PFSK-1 (cell line): ENCODE results near the gene SYTL1.

Experiments used
- FOXP2 ChIP-seq: optimal IDR thresholded peaks from 2 replicates; pipeline ENCODE3; 2011; ENCODE audit warnings: borderline replicate concordance, control low read depth, inconsistent platforms; ENCODE audit not compliant: insufficient read depth; ENCODE audit errors: extremely low read length, extremely low read depth
- POLR2AphosphoS5 ChIP-seq: IDR thresholded peaks from 2 replicates; pipeline ENCODE4 v1.6.1; 2012; ENCODE audit warnings: low read depth, mild to moderate bottlenecking, control low read depth, low read length, moderate library complexity
- SIN3A ChIP-seq: IDR thresholded peaks from 2 replicates; pipeline ENCODE4 v1.6.1; 2012; ENCODE audit warnings: mild to moderate bottlenecking, low read length, moderate library complexity, borderline replicate concordance; ENCODE audit not compliant: insufficient read depth
- TAF1 ChIP-seq: IDR thresholded peaks from 2 replicates; pipeline ENCODE4 v1.6.1; 2012; ENCODE audit warnings: low read length, control low read depth, borderline replicate concordance; ENCODE audit not compliant: insufficient read depth
- TF ChIP-seq, protein P1 (sequence below), 2 experiments: IDR thresholded peaks; 2 replicates each; pipeline versions ENCODE4 v1.6.1 to v1.8.0; 2011 to 2012; ENCODE audit warnings: low read depth in 2 of 2, low read length in 2 of 2, control low read depth in 1 of 2, inconsistent platforms in 1 of 2, mild to moderate bottlenecking in 1 of 2, moderate library complexity in 1 of 2; ENCODE audit not compliant: insufficient read depth in 1 of 2

SYTL1 gene

GRCh38 chr1:27372022-27372807 is 30.4 kb downstream of the SYTL1 start:
- TF ChIP-seq SIN3A (no peak), FOXP2 (no peak), TAF1 (no peak), POLR2AphosphoS5 (no peak)
- TF ChIP-seq, protein P1, sequence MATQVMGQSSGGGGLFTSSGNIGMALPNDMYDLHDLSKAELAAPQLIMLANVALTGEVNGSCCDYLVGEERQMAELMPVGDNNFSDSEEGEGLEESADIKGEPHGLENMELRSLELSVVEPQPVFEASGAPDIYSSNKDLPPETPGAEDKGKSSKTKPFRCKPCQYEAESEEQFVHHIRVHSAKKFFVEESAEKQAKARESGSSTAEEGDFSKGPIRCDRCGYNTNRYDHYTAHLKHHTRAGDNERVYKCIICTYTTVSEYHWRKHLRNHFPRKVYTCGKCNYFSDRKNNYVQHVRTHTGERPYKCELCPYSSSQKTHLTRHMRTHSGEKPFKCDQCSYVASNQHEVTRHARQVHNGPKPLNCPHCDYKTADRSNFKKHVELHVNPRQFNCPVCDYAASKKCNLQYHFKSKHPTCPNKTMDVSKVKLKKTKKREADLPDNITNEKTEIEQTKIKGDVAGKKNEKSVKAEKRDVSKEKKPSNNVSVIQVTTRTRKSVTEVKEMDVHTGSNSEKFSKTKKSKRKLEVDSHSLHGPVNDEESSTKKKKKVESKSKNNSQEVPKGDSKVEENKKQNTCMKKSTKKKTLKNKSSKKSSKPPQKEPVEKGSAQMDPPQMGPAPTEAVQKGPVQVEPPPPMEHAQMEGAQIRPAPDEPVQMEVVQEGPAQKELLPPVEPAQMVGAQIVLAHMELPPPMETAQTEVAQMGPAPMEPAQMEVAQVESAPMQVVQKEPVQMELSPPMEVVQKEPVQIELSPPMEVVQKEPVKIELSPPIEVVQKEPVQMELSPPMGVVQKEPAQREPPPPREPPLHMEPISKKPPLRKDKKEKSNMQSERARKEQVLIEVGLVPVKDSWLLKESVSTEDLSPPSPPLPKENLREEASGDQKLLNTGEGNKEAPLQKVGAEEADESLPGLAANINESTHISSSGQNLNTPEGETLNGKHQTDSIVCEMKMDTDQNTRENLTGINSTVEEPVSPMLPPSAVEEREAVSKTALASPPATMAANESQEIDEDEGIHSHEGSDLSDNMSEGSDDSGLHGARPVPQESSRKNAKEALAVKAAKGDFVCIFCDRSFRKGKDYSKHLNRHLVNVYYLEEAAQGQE (IDR thresholded peaks at IDR 0.05; ENCODE audit: insufficient read depth in 1 of 2, low read depth in 2 of 2, low read length in 2 of 2) = no peak

DNA sequence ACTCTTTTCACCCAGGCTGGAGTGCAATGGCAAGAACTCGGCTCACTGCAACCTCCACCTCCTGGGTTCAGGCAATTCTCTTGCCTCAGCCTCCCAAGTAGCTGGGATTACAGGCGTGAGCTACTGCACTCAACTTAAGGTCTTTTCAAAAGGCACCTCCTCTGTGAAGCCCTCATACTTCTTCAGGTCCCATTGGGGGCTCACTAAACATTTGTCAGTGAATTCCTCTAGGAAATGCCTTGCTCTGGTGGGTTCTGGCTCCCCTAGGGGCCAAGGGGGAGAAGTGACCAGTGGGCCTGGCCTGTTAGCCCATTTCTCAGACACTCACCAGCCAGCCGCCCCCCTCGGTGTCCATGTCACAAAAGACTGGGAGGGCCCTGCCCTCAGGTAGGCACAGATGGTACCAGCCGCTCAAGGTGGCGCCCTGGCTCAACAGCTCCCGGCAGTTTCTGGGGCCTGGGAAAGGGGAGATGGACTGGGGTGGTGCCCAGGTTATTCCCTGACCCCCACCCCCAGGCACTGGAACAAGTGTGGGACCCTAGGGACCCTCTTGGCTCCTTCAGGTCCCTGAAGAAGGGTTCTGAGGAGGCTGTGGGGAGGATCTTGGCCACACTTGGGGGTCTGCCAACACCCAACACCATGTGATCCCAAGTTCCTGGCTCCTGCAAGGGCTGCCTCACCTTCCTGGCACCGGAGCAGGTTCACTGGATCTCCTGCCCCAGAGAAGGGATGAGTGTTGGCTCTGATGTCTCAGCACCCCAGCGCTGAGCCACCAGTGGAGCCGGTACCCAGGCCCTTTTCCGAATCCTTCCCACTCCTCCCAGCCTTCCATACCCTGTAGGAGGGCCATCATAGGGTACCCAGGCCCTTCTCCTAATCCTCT is 31.2 kb downstream of the SYTL1 start:
- TF ChIP-seq FOXP2 (no peak), SIN3A (no peak), POLR2AphosphoS5 (no peak), TAF1 (no peak)
- TF ChIP-seq, protein P1 (IDR thresholded peaks at IDR 0.05; ENCODE audit: insufficient read depth in 1 of 2, low read depth in 2 of 2, low read length in 2 of 2) = no peak

- no peak for TF ChIP-seq FOXP2
- TF ChIP-seq POLR2AphosphoS5 = no peak
- TF ChIP-seq SIN3A = no peak
- TF ChIP-seq TAF1 = no peak
These were observed 32.7 kb downstream of the SYTL1 start, which contains the start of gene FCN3 for GRCh38 chr1:27374362-27375086. FCN3 (minus strand) TSS chr1:27374824; CDS start chr1:27374818, 6 bp downstream.

GRCh38 chr1:27377760-27378495 is 36.1 kb downstream of the SYTL1 start:
- TF ChIP-seq FOXP2 = no peak
- TF ChIP-seq, protein P1 (IDR thresholded peaks at IDR 0.05; ENCODE audit: insufficient read depth in 1 of 2, low read depth in 2 of 2, low read length in 2 of 2) = no peak

DNA sequence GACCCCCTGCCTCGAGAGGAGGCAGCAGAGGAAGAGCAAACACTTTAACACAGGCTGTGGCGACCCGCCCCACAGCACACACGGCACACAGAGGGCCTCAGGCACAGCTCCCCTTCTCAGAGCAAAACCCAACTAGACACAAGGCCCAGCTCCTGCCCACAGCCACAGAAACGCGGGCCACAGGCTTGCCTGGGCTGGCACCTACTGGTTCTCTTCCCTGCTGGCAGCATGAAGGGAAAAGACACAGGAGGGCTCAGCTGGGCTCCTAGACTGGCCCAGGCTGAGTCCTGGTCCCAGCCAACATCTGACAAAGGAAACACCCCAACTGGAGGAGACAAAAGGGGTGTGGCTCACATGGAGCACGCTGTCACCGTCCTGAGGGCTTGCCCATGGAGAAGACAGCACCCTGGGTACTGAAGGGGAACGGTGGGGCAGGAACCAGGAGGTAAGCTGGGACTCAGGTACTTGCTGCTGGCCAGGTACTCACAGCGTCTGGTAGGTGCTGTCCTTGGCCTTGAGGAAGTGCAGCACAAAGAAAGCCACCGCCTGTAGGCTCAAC is 37.8 kb downstream of the SYTL1 start:
- no peak for TF ChIP-seq SIN3A
- no peak for TF ChIP-seq POLR2AphosphoS5
- TF ChIP-seq TAF1 = no peak
- TF ChIP-seq, protein P1 (IDR thresholded peaks at IDR 0.05; ENCODE audit: insufficient read depth in 1 of 2, low read depth in 2 of 2, low read length in 2 of 2) = no peak
- no peak for TF ChIP-seq FOXP2
